HCT116 (cell line): ENCODE results near the gene FA2H. TPM values are rescaled to one million over a fixed set of nuclear protein-coding genes. Genes with fewer than 3 reads are reported as not detected.

ENCODE experiments used
- ATAC-seq: fragments of 200-7000 bp; cut with Tn5 transposase; 2 replicates; pipeline ENCODE4 v1.9.1; 2020; ENCODE audit warnings: mild to moderate bottlenecking, moderate library complexity
- BruUV-seq: library from RNA; stranded (reverse); fragments of 400-500 nt; replicated peaks from 2 replicates; lab custom pipeline; 2021; lab: Mats Ljungman, UMichigan
- CTCF ChIA-PET: fragments of 300-600 bp; sonication (Branson Sonifier 250); formaldehyde crosslinking; loops from one replicate; lab custom pipeline; 2021; ENCODE audit warnings: antibody characterized with exemption; lab: Charles Lee
- POLR2A ChIA-PET: fragments of 300-600, 350-600 bp; sonication (Branson Sonifier 250); formaldehyde crosslinking; loops from one replicate; lab custom pipeline; 2021; ENCODE audit warnings: antibody characterized with exemption; lab: Charles Lee
- RAD21 ChIA-PET, 2 experiments: fragments of 300-600 bp; sonication (Branson Sonifier 250); formaldehyde crosslinking; loops; one replicate each; lab custom pipeline; 2023; ENCODE audit warnings: low total read pairs in 2 of 2; ENCODE audit not compliant: uncharacterized antibody in 2 of 2, unreplicated experiment in 2 of 2, low non-redundant PET in 1 of 2; lab: Charles Lee
- DNase-seq: peaks from one replicate; pipeline ENCODE4 v3.0.0-alpha.2; 2010; ENCODE audit warnings: low read depth, low spot score
- H2AFZ ChIP-seq: fragments of 200-600 bp; shearing (Covaris generic), sonication (generic); 2 replicates; pipeline ENCODE4 v1.6.1; 2017; ENCODE audit warnings: low read depth, mixed run types, mixed read lengths, antibody characterized with exemption, low read length; ENCODE audit not compliant: poor library complexity, severe bottlenecking
- H3K27ac ChIP-seq: 2 replicates; pipeline ENCODE4 v1.5.1; 2012; ENCODE audit warnings: low read depth, low read length
- H3K27me3 ChIP-seq: fragments of 200-600 bp; sonication (generic); 2 replicates; pipeline ENCODE4 v1.6.1; 2016; ENCODE audit warnings: mixed run types, low read length, mixed read lengths; ENCODE audit not compliant: insufficient read depth
- H3K36me3 ChIP-seq, 2 experiments: fragments of 200-500 bp in 1 of 2; fragments of 200-600 bp in 1 of 2; sonication (Bioruptor generic) in 1 of 2; sonication (generic) in 1 of 2; 2 replicates each; pipeline versions ENCODE4 v1.5.1 to v1.6.1; 2014 to 2016; ENCODE audit warnings: low read length in 2 of 2, inconsistent platforms in 1 of 2, mixed read lengths in 1 of 2, mixed run types in 1 of 2; ENCODE audit not compliant: insufficient read depth in 2 of 2, control insufficient read depth in 1 of 2
- H3K4me1 ChIP-seq, 2 experiments: fragments of 200-600 bp in 1 of 2; sonication (generic) in 1 of 2; 2 replicates each; pipeline versions ENCODE4 v1.5.1 to v1.6.1; 2012 to 2017; ENCODE audit warnings: low read length in 2 of 2, inconsistent platforms in 1 of 2, mild to moderate bottlenecking in 1 of 2, mixed read lengths in 1 of 2, mixed run types in 1 of 2, moderate library complexity in 1 of 2; ENCODE audit not compliant: insufficient read depth in 2 of 2, control insufficient read depth in 1 of 2
- H3K4me2 ChIP-seq: fragments of 200-600 bp; sonication (generic); 2 replicates; pipeline ENCODE4 v1.6.1; 2017; ENCODE audit warnings: mixed run types, low read length, mixed read lengths
- H3K4me3 ChIP-seq, 2 experiments: fragments of 200-600 bp in 1 of 2; sonication (generic) in 1 of 2; replicated peaks in 1 of 2; 2 replicates each; pipeline ENCODE4 v1.5.1; 2011 to 2016; ENCODE audit warnings: low read length in 2 of 2, control low read depth in 1 of 2, low read depth in 1 of 2, mild to moderate bottlenecking in 1 of 2, mixed read lengths in 1 of 2, mixed run types in 1 of 2
- H3K79me2 ChIP-seq: fragments of 200-600 bp; sonication (generic); 2 replicates; pipeline ENCODE4 v1.6.1; 2017; ENCODE audit warnings: mild to moderate bottlenecking, mixed run types, low read length, moderate library complexity, mixed read lengths; ENCODE audit not compliant: insufficient read depth
- H3K9ac ChIP-seq: fragments of 200-600 bp; sonication (generic); 2 replicates; pipeline ENCODE4 v1.6.1; 2016; ENCODE audit warnings: low read length, mixed read lengths
- H3K9me2 ChIP-seq: fragments of 200-600 bp; sonication (generic), shearing (Covaris generic); 2 replicates; pipeline ENCODE4 v1.6.1; 2017; ENCODE audit warnings: mixed run types, mild to moderate bottlenecking, moderate library complexity; ENCODE audit not compliant: insufficient read depth
- H3K9me3 ChIP-seq, 2 experiments: fragments of 200-500 bp in 1 of 2; fragments of 200-600 bp in 1 of 2; sonication (Bioruptor generic) in 1 of 2; sonication (generic) in 1 of 2; 2 replicates each; pipeline ENCODE4 v1.6.1; 2014 to 2017; ENCODE audit warnings: low read length in 2 of 2, mixed read lengths in 2 of 2, inconsistent platforms in 1 of 2, low read depth in 1 of 2, mild to moderate bottlenecking in 1 of 2, mixed run types in 1 of 2, moderate library complexity in 1 of 2; ENCODE audit not compliant: control insufficient read depth in 1 of 2, insufficient read depth in 1 of 2
- H4K20me1 ChIP-seq: fragments of 200-600 bp; sonication (generic), shearing (Covaris generic); 2 replicates; pipeline ENCODE4 v1.6.1; 2017; ENCODE audit warnings: mixed run types, mild to moderate bottlenecking, moderate library complexity; ENCODE audit not compliant: insufficient read depth
- ATF3 ChIP-seq: IDR thresholded peaks from 2 replicates; pipeline ENCODE4 v1.6.1; 2012
- CBX3 ChIP-seq: IDR thresholded peaks from 2 replicates; pipeline ENCODE4 v1.6.1; 2012; ENCODE audit warnings: low read depth
- CEBPB ChIP-seq: IDR thresholded peaks from 2 replicates; pipeline ENCODE4 v1.6.1; 2012; ENCODE audit warnings: low read depth
- CTCF ChIP-seq, 3 experiments: fragments of 200-600 bp in 1 of 3; sonication (generic) in 1 of 3; IDR thresholded peaks in 2 of 3; conservative IDR thresholded peaks in 1 of 3; 2 replicates each; pipeline ENCODE4 v1.5.1; 2012 to 2017; ENCODE audit warnings: low read depth in 2 of 3, low read length in 2 of 3, antibody characterized with exemption in 1 of 3, borderline replicate concordance in 1 of 3, control low read depth in 1 of 3, mild to moderate bottlenecking in 1 of 3, mixed read lengths in 1 of 3, mixed run types in 1 of 3, moderate library complexity in 1 of 3; ENCODE audit not compliant: insufficient read depth in 1 of 3
- EGR1 ChIP-seq: IDR thresholded peaks from 2 replicates; pipeline ENCODE4 v1.6.1; 2012; ENCODE audit warnings: low read depth
- ELF1 ChIP-seq: IDR thresholded peaks from 2 replicates; pipeline ENCODE4 v1.6.1; 2012; ENCODE audit warnings: low read depth, borderline replicate concordance
- EZH2 ChIP-seq: fragments of 200-600 bp; sonication (generic); IDR thresholded peaks from 2 replicates; pipeline ENCODE4 v1.6.1; 2017; ENCODE audit warnings: antibody characterized with exemption, mixed run types
- EZH2phosphoT487 ChIP-seq: fragments of 200-600 bp; IDR thresholded peaks from 2 replicates; pipeline ENCODE4 v1.6.1; 2018; ENCODE audit warnings: antibody characterized with exemption, borderline replicate concordance
- POLR2AphosphoS5 ChIP-seq: IDR thresholded peaks from 2 replicates; pipeline ENCODE4 v1.6.1; 2011; ENCODE audit warnings: mild to moderate bottlenecking, low read depth, low read length, moderate library complexity
- REST ChIP-seq: IDR thresholded peaks from 2 replicates; pipeline ENCODE4 v1.6.1; 2012; ENCODE audit warnings: low read depth
- SIN3A ChIP-seq: IDR thresholded peaks from 2 replicates; pipeline ENCODE4 v1.6.1; 2012; ENCODE audit warnings: low read depth
- TCF7L2 ChIP-seq: IDR thresholded peaks from 2 replicates; pipeline ENCODE4 v1.7.0; 2011; ENCODE audit warnings: borderline replicate concordance, inconsistent platforms; ENCODE audit not compliant: insufficient read depth, insufficient read length; ENCODE audit errors: extremely low read depth
- ZFX ChIP-seq: fragments of 450-650 bp; IDR thresholded peaks from 2 replicates; pipeline ENCODE4 v1.6.1; 2017
- ZNF274 ChIP-seq: fragments of 200-500 bp; sonication (Bioruptor generic); IDR thresholded peaks from 2 replicates; pipeline ENCODE4 v1.6.1; 2014; ENCODE audit warnings: mild to moderate bottlenecking, low read depth, low read length, inconsistent platforms
- intact Hi-C: fragments of 100-400 bp; cut with micrococcal nuclease; formaldehyde crosslinking; loops from 2 replicates; pipeline ENCODE4 v1.10.0; 2022
- total RNA-seq: library from RNA; stranded (reverse); gene quantifications from one replicate; pipeline ENCODE4 v1.2.1, GENCODE V29; 2021; ENCODE audit not compliant: unreplicated experiment
- TF ChIP-seq, protein P1 (sequence below): IDR thresholded peaks from 2 replicates; pipeline ENCODE4 v1.6.1; 2011; ENCODE audit warnings: mild to moderate bottlenecking, low read length, moderate library complexity; ENCODE audit not compliant: insufficient replicate concordance; ENCODE audit errors: extremely low read depth
- TF ChIP-seq, protein P2 (sequence below): IDR thresholded peaks from 2 replicates; pipeline ENCODE4 v1.6.1; 2012

FA2H gene
- total RNA-seq, 1 experiment from 2014 or later: 11.1 TPM

DNA sequence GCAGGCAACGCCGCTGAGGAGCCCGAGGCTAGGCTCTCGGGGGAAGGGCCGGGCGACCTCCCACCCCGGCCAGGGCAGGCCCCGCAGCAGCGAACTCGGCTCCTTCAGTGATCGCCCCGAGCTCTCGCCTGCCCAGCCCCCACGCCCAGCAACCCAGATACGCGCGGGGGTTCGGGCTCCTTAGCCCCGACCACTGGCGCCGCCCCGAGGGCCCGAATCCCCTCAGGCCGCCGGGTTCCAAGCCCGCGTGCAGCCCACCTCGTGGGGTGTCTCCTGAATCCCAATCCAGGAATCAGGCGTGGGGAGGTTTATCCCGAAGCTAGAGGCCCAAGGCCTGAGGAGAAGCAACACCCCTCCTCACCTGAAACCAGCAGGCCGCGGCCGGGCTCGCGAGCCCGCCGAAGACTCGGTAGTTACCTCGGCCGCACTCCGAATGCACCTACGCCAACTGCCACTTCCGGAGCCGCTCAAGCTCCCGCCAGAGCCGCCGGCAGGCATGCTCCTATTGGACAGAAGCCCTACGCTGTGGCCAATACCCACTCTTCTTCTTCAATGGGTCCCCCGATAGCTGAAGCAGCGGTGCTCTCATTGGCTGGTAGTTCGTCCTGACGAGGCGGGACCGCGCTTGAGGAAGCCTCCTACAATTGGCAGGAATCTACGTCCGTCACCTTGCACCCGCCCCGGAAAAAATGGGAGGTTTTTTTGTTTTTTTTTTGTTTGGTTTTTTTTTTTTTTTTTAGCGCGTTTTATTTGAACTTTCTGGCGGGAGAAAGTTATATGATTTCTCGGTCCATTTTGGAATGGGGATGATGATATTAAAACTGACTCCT, 108.0 kb downstream of the FA2H start, which contains the start of gene RFWD3:
Gene RFWD3, minus strand, starts transcription at position 453 of the 830 bp plus-strand sequence. CDS start 5,428 bp downstream, outside the sequence.
- H3K27me3 ChIP-seq: no peaks in the 10 kb centered on the region
- peak; percentile 97 for DNase-seq
- peaks cover 6 to 14% of the 10 kb centered on the region in 2 experiments; a peak in 2 of 4 replicates for H3K4me1 ChIP-seq
- peaks cover 24 to 36% of the 10 kb centered on the region in 2 experiments for H3K36me3 ChIP-seq
- ChIA-PET POLR2A (interaction anchor here (0.7 to 1.3 kb wide), 9 partner anchors 10 to 787 kb away, joined by 3 to 7 read pairs (median 3); partner anchors contain the start of gene GLG1), CTCF (interaction anchor here (0.7 to 1.4 kb wide), 2 partner anchors 13 to 196 kb away, joined by 3 to 5 read pairs; no protein-coding TSS in a partner anchor), RAD21 (interaction anchor here in 1 of 2 experiments (0.5 kb wide), 1 partner anchor 10 kb away, joined by 3 read pairs; no protein-coding TSS in a partner anchor)
- H3K27ac ChIP-seq: peak within 1 kb of the TSS; percentile 78
- BruUV-seq: TSS peak; percentile 46
- intact Hi-C loops: no loop called here
- H3K4me3 ChIP-seq: peak within 1 kb of the TSS; percentile 94 to 96
- H3K9me2 ChIP-seq: no peaks in the 10 kb centered on the region
- H3K4me2 ChIP-seq: peak within 1 kb of the TSS; percentile 86
- H2AFZ ChIP-seq: peak within 1 kb of the TSS; percentile 94
- no peaks in the 10 kb centered on the region for H3K9me3 ChIP-seq
- peaks cover 51% of the 10 kb centered on the region for H3K79me2 ChIP-seq
- H3K9ac ChIP-seq: peak within 1 kb of the TSS; percentile 100
- H4K20me1 ChIP-seq: peaks cover 12% of the 10 kb centered on the region; the same call in 1 of the 2 replicates
- peak; percentile 99 for ATAC-seq
- peak; percentile 85 for TF ChIP-seq ELF1
- no peak for TF ChIP-seq CEBPB
- peak; percentile 86 for TF ChIP-seq POLR2AphosphoS5
- TF ChIP-seq ZFX: peak; percentile 70; the same call in 1 of the 2 replicates
- no peak for TF ChIP-seq ATF3
- no peak for TF ChIP-seq EZH2
- no peak for TF ChIP-seq TCF7L2
- no peak for TF ChIP-seq CTCF (IDR thresholded peaks at IDR 0.05 in 2 of 3, conservative IDR thresholded peaks at IDR 0.05 in 1 of 3; ENCODE audit: borderline replicate concordance in 1 of 3, insufficient read depth in 1 of 3, low read depth in 2 of 3, low read length in 2 of 3)
- TF ChIP-seq, protein P1, sequence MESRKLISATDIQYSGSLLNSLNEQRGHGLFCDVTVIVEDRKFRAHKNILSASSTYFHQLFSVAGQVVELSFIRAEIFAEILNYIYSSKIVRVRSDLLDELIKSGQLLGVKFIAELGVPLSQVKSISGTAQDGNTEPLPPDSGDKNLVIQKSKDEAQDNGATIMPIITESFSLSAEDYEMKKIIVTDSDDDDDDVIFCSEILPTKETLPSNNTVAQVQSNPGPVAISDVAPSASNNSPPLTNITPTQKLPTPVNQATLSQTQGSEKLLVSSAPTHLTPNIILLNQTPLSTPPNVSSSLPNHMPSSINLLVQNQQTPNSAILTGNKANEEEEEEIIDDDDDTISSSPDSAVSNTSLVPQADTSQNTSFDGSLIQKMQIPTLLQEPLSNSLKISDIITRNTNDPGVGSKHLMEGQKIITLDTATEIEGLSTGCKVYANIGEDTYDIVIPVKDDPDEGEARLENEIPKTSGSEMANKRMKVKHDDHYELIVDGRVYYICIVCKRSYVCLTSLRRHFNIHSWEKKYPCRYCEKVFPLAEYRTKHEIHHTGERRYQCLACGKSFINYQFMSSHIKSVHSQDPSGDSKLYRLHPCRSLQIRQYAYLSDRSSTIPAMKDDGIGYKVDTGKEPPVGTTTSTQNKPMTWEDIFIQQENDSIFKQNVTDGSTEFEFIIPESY: no peak
- TF ChIP-seq EZH2phosphoT487: no peak
- no peak; the same call in 1 of the 2 replicates for TF ChIP-seq EGR1
- 0 out of 2 replicates have a peak, but pooled peaks have one; percentile 59 for TF ChIP-seq SIN3A
- no peak for TF ChIP-seq CBX3
- TF ChIP-seq ZNF274: no peak
- TF ChIP-seq, protein P2, sequence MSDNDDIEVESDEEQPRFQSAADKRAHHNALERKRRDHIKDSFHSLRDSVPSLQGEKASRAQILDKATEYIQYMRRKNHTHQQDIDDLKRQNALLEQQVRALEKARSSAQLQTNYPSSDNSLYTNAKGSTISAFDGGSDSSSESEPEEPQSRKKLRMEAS: 0 out of 2 replicates have a peak, but pooled peaks have one; percentile 56
- TF ChIP-seq REST: no peak
